Fibroblast of pulmonary artery (primary cell): Measurements from ENCODE around the gene RPS8.
"Not testable (repeated sequence)": the region's sequence is repeated elsewhere in the genome, so short reads cannot be mapped to it uniquely, and the experiment has no call there.

ENCODE experiments used
- DNase-seq: peaks from one replicate; pipeline ENCODE4 v3.0.0-alpha.2; 2010; ENCODE audit warnings: low read depth
- H3K4me3 ChIP-seq: replicated peaks from 2 replicates; pipeline ENCODE4 v1.5.1; 2011; ENCODE audit warnings: low read depth, mild to moderate bottlenecking, control low read depth, low read length, moderate library complexity
- CTCF ChIP-seq: IDR thresholded peaks from 2 replicates; pipeline ENCODE4 v1.5.1; 2011; ENCODE audit warnings: mild to moderate bottlenecking, control low read depth, low read length, inconsistent platforms; ENCODE audit errors: missing control alignments

RPS8 gene

GRCh38 chr1:44760876-44761275 is 14.5 kb upstream of the RPS8 start:
- no peak for TF ChIP-seq CTCF
- no peak overlapping the region for H3K4me3 ChIP-seq
- no peak for DNase-seq

- DNase-seq, H3K4me3 ChIP-seq: not testable (repeated sequence)
Measured at GRCh38 chr1:44766421-44766820, 8.9 kb upstream of the RPS8 start.

- H3K4me3 ChIP-seq: peak overlapping the region; percentile 95
- DNase-seq: no peak
- no peak for TF ChIP-seq CTCF
Measured at GRCh38 chr1:44775930-44776729, 790 bp downstream of the RPS8 start.

DNA sequence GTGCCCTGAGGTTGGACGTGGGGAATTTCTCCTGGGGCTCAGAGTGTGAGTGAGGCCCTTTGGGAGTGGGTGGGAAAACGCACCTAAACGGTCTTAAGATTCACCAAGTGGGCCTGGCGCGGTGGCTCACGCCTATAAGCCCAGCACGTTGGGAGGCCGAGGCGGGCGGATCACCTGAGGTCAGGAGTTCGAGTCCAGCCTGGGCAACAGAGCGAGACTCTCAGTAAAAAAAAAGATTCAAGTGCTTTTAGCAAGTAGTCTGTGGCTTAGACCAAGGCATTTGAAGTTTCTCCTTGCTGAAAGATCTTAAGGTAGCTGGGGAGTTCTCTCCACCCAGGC is 1.4 kb downstream of the RPS8 start:
- DNase-seq: no peak
- no peak for TF ChIP-seq CTCF
- peak overlapping the region; percentile 95 for H3K4me3 ChIP-seq

- TF ChIP-seq CTCF: no peak
- no peak for DNase-seq
- peak overlapping the region; percentile 95 for H3K4me3 ChIP-seq
Measured at GRCh38 chr1:44777547-44777946, 2.2 kb downstream of the RPS8 start.

DNA sequence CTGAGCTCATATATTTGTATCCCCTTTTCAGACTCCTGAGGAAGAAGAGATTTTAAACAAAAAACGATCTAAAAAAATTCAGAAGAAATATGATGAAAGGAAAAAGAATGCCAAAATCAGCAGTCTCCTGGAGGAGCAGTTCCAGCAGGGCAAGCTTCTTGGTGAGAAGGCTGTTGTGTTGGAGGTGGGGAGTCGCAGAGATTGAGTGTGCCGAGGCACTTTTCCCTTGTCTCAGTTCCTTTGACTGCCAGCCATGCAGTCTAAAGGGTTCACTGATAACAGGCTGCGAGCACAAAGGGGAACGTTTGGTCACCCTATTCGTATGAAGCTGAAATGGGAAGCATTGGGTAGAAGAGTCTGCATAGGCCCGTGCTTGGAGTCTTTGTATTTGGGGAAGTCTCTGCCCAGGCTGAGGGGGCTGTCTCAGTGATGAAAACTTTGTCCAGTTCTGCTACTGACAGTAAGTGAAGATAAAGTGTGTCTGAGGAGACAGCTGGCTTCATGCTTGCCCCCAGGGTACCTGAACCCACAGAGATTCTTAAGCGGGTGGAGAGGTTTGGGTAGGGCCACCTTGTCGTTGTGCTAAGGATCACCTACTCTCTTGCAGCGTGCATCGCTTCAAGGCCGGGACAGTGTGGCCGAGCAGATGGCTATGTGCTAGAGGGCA is 2.8 kb downstream of the RPS8 start:
- no peak for TF ChIP-seq CTCF
- no peak for DNase-seq
- H3K4me3 ChIP-seq: peak overlapping the region; percentile 95

DNA sequence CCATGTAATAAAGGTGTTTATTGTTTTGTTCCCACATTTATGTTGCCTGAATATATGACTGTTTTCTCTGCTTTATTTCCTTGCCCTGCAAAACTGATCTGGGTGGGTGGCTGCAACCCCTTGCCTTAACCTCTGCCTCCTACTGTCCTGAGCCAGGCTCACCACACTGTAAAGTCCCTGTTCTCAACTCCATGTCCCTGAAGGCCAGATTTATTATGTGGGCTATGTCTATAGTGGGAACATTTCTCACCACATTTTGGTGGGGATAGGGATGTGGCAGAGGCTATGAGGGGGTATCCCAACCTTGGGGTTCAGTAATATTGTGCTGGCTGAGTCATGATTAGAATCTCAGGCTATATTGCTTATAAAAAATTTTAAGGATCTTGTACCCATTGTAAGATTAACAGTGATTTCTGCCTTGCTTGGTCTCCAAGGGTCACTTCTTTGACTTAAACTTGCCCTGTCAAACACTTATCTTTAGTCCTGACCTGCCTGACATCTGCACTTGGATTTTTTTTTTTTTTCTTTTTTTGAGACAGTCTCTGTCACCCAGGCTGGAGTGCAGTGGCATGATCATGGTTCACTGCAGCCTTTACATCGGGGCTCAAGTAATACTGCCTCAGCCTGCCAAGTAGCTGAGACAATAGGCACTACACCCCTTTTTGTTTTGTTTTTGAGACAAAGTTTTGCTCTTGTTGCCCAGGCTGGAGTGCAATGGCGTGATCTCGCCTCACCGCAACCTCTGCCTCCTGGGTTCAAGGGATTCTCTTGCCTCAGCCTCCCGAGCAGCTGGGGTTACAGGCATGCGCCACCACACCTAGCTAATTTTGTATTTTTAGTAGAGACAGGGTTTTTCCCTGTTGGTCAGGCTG is 3.6 kb downstream of the RPS8 start:
- no peak overlapping the region for H3K4me3 ChIP-seq
- no peak for TF ChIP-seq CTCF
- DNase-seq: no peak
